GM18858 (cell line): Measurements from ENCODE around the gene TFF2.
A peak's percentile ranks its signal among the peaks of the same experiment; 100 is the strongest.

ENCODE experiments used
- ATAC-seq: cut with Tn5 transposase; IDR thresholded peaks from one replicate; pipeline ENCODE4 v1.9.1; 2021; ENCODE audit not compliant: unreplicated experiment

TFF2 gene, protein sequence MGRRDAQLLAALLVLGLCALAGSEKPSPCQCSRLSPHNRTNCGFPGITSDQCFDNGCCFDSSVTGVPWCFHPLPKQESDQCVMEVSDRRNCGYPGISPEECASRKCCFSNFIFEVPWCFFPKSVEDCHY

DNA sequence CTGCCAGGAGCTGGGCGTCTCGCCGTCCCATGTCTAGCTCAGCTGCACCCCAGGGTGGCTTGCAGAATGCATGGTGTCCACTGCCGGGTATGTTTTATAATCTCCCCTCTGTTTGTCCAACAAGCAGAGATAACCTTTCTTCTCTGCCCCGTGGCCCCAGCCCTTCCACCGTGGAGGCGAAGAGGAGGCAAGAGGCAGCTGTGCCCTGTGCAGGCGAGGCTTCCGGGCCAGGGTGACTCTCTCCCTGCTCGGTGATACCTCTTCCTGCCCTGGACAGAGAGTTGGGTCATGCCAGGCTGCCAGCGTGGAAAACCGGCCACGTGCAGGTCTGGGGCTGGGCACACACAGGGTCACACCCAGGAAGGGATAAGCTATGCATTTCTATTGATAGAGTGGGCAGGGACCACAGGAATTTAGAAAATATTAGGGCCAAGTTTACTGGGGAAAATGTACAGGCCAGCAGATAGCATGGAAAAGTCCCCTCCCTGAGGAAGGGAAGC lies at the start of gene TFF2:
TFF2 (minus strand) TSS at position 68 of the 500 bp plus-strand sequence; CDS start at position 31, 37 bp downstream.
- ATAC-seq = no peak

DNA sequence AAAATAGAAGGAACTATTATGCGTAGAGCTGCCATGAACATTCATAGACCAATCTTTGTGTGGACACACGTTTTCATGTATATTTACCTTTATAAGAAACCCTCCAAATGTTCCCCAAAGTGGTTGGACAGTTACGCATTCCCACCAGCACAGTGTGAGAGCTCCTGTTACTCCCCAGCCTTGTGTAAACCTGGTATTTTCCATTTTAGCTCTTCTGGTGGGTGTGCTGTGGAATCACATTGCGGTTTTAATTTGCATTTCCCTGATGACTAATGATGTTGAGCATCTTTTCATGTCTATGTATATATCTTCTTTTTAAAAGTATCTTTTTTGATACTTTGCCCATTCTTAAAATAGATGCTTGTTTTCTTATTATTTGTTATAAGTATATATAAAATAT lies 49.7 kb upstream of the TFF2 start:
- no peak for ATAC-seq

DNA sequence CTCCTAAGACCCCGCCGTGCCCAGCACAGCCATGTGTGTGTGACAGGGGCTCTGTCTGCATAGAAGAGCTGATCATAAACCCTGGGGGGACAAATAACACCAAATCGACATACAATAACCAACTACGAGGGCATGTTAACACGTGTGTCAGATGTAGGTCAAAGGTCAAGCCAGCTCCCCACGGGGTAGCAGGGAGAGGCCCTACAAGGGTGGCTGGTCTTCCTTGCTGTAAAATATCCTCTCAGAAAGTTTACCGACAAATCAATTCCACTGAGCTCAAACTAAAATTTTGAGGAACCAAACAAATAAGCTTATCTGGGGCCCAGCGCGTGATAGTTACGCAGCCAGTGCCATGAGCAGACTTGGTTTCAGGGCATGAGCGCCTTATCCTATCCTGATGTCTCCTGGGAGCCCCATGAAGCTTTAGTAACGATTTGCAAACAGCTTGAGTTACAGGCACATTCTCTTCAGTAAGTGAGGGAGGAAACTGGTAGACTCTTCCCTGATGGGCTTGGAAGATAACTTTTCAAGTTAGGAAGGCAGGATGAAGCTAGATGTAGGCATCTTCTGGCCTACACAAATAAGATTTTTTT lies 47.7 kb upstream of the TFF2 start:
- no peak for ATAC-seq

DNA sequence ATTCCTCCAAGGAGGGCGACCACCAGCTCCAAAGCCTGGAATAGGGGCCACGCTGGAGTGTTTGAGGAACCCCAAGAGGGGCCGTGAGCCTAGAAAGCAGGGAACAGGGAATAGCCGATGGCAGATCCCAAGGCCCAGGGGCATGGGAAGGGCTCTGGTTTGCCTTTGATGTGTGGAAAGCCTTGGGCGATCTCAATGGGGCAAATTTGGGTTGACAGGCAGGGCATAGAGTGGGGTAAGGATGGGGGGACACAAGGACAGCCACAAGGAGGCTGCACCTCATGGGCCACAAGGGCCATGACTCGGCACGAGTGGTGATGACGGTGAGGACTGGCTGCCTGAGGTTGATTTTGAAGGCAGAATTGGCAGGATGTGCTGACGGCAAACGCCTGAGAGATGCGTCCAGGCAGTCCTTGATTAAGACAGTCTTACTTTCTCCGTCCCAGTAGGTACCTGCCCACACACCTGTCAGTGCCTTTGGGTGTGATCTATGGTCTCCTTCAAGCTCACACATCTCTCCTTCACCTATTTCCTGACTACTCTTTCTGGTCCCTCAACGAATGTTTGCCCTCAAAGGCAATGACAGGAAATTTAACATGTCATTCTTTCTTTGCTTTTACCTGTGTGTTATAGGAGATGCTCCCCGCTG lies 47.1 kb upstream of the TFF2 start:
- no peak for ATAC-seq

DNA sequence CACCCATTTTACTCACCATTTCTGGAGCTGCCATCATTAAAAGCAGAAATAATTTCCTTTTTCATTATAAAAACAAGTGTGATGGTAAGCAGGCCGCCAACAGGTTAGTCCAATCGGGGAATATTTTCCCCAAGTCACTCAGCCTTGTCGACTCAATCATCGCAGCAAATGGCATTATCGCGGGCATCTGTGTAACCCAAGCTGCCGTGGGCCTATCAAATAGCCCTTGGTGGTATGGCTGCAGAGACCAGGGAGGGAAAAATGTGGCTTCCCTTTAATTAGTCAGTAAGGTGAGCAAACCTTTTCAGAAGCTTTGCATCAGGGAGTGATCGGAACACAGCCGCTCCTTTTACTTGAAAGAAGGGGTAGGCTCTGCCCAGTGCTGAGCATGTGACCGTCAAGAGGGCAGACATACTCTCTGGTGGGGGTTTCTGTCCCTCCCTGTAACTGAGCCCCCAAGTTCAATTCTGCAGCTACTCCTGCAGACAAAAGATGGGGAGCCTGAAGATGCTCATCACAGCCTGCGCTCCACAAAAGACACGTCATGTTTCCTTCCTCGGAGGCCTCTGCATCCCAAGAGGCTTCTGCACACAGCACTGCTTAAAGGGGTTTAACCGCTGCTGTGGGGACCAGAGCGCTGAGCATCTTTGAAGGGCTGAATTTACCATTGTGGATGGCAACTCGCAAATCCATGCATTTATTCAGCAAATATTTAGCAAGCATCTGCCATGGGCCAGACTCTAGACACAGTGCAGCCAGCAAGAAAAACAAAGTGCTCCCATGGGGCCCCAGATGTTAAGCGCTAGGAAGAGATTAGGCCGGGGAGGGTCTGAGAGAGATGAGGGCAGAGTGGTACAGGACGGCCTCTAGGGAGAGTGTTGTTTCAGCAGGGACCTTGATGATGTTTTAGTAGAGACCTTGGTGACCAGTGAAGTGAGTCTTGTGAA lies 46.3 kb upstream of the TFF2 start:
- ATAC-seq = no peak

DNA sequence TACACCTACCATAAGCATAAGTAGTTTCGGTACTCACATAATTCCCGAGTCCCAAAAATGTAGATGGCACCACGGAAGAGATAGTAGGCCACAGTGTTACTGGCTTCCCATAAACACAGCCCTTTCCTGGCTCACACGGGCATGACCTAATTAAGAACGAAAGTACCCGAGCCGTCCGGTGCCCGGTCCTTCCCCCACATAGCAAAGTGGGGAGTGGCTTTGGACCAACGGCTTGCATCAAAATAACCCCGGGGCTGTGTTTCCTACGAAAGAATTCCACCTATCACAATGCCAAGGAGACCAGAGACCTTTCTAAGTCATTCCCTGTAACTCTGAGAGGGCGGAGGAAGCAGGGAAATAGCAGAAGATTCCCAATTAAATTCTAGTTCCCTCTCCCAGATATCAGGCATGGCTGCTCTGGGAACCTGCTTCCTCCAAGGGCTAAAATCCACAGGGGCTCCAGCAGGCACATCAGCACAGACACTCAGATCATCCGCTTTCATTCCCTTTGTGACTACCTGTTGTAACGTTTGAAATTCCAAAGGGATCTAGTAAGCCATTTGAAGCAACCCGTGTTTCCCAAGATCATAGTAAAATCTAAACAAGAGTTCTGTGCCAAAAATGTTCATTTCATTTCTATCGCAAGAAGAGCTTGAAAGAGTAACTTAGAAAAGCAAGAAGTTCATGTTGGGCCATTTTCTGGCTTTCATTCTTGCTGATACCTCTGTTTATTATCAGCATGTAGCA lies 45.3 kb upstream of the TFF2 start, which contains the start of gene TMPRSS3:
TMPRSS3 (minus strand) TSS at position 148 of the 747 bp plus-strand sequence. CDS start 635 bp downstream, outside the sequence.
- no peak for ATAC-seq

DNA sequence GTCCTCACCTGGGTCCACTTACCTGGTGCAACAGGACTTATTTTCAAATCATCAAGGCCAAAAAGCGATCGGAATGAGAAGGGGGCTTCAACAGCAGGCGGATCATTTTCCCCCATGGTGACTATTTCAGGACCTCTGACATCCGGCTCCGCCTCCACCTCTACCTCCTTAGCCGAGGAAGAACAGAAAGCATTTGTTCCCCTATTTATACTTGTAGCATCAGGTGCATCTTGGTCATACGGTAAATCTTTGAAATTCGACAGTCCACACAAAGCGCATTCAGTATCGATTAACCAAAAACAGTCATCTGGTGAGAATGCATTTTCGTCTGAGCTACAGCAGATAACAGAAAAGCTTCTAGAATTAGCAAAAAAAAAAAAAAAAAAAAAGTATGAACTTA lies 44.5 kb upstream of the TFF2 start:
- no peak for ATAC-seq

DNA sequence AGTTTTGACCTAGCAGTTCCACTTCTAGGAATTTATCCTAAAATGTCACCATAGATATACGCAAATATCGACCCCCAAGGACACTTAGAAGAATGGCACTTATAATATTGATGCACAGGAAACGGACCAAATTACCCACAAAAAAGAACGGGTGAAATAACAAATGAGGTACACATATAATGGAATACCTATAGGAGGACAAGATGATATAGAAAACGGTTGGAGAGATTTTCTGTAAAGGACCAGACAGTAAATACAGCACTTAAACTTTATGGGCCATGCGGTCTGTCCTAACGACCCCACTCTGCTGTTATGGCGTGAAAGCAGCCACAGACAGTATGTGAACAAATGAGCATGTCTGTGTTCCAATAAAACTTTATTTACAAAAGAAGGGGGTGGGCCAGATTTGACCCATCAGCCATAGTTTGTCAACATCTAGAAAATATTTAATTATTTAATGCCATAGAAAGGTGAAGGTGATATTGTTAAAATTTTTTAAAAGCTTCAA lies 42.7 kb upstream of the TFF2 start:
- no peak for ATAC-seq

DNA sequence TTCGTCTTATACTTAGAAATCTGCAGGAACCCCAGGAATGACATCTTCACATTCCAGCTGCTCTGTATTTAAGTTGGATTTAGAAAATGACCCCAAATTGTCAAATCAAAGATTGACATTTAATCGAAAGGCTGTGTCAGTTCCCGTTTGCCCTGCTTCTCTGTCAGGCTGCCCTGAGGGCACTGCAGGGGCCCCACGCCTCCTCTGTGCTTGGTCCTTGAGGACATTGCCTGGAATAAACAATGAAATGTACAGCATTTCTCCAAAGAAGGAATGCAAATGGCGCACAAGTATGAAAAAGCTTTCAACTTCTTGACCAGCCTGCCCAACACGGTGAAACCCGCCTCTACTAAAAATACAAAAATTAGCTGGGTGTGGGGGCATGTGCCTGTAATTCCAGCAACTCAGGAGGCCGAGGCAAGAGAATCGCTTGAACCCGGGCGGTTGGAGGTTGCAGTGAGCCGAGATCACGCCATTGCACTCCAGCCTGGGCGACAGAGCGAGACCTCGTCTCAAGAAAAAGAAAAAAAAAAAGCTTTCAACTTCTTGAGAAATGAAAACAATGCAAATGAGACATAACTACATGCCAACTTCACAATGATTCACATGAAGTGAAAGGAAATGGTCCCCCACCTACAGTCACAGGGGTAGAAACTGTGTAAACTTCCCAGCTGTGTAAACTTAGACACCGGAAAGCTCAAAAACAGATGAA lies 42.1 kb upstream of the TFF2 start:
- ATAC-seq = peak; percentile 78

DNA sequence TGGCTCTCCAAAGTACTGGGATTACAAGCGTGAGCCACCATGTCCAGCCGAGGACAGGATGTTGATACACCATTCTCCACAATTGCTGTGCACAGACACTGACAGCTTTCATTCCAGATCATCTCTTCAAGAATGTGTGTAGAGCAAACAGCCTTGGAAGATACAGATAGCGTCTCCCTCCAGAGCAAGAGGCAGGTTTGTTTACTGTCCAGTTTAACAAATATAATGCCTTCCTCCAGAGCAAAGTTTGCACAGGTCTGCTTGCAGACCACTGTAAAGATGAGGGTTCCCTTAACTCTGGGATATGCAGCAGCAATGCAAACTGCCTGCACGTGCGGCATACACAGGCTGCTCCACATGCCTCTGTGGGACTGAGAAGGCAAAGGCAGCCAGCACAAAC lies 40.5 kb upstream of the TFF2 start:
- ATAC-seq = no peak

DNA sequence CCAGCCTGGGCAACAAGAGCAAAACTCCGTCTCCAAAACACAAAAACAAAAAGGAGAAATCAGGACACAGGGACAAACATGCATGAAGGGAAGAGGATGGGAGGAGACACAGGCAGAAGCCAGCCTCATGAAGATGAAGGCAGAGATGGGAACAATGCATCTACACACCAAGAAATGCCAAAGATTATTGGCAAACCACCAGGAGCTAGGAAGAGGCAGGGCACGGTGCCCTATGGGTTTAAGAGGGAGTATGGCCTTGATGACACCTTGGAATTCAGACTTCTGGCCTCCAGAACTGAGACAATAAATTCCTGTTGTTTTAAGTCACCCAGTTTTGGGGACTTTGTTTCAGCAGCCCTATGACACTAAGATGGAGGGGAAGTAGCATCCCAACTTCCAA lies 39.9 kb upstream of the TFF2 start:
- ATAC-seq = no peak

DNA sequence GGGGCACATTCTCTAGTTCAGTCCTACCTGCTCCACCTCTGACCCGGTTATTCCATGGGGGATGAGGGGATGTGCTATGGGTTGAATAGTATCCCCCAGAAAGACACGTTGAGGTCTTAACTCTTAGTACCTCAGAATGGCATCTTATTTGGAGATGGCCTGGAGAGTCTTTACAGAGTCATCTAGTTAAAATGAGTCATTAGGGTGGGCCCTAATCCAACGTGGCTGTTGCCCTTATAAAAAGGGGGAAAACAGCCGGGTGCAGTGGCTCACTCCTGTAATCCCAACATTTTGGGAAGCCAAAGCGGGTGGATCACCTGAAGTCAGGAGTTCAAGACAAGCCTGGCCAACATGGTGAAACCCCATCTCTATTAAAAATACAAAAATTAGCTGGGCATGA lies 39.4 kb upstream of the TFF2 start:
- ATAC-seq = no peak

DNA sequence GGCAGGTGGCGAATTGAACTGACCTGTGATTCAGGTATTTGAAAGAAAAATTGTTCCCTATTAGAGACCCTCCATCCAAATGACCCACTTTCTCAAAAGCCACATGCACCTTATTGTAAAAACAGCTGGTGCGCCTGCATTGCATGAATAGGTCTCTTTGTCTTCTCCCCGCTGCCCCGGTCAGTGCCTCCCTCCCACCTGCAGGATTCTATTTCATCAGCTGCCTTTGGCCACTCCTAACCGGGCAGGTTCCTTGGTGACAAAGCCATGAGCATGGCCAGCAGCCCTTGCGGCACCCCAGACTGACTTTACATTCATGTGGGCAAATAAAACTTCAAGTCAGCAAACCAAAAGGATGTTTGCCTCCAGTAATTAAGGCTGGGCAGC lies 38.6 kb upstream of the TFF2 start:
- ATAC-seq = no peak

DNA sequence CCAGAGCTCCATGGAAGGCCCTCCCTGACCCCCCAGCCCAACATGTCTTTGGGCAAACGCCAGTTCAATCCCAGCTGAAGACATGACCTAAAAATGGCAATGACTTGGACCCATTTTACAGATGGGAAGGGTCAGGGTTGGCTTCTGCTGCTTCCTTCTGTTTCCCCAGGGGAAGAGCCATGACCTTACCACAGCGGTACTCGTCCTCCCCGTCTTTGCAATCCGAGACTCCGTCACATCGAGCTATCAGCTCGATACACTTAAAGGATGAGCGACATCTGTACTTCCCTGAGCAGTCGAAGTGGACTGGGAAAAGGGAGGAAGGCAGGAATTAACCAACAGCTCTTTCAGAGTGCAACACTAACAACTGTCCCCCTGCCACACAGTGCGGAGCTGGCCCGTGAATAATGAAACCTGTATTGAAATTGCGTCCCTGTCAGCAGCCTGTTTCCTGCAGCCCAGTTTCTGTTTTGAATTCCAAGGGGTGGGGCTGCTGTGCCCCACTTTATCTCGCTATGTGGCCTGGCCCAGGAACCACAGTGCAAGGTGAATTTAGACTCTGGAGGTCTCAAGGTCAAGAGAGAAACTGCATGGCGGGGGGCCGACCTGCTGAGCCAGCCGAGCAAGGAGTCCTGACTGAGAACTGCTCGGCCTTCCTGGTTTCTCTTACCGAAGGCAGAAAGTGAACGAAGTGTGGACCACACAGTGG lies 38.1 kb upstream of the TFF2 start:
- no peak for ATAC-seq

DNA sequence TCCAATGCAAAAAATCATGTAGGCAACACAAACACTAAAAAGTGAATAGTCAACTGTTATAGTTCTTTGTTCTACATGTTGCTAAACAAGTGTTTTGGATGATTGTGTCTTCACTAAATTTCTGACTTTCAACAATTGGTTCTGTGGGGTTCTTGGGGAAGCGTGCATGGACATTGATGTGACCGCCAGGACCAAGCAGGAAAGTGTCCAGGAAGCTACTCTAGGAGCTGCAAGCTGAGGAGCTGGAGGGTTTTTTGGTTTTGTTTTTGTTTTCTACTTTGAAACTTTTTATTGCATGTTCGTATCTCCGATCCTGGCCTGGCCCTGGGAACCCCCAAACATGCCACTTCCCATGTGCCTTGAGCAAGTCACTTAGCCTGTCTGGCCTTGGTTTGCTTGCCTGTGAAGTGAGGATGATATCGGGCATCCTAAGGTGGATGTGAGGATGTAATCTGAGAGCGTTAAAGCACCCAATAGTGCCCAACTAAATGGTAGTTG lies 37.1 kb upstream of the TFF2 start:
- no peak for ATAC-seq

DNA sequence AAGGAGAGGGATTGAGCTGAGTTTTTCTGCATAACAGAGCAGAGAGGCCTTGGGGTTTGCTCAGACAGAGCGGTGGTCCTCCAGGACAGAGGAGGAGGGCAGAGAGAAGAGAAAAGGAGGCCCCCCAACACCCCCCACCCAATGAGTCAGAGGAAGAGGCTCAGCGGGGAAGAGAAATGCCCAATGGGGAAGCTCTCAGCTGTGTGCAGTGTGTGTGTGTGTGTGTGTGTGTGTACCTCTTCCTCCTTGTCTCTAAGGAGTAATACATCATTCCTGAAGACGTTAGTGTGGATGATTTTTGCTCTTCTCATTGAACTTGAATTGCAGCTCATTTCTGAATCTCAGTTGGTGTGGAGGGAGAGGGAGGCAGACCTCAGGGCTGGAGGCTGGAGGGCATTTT lies 36.4 kb upstream of the TFF2 start:
- no peak for ATAC-seq

DNA sequence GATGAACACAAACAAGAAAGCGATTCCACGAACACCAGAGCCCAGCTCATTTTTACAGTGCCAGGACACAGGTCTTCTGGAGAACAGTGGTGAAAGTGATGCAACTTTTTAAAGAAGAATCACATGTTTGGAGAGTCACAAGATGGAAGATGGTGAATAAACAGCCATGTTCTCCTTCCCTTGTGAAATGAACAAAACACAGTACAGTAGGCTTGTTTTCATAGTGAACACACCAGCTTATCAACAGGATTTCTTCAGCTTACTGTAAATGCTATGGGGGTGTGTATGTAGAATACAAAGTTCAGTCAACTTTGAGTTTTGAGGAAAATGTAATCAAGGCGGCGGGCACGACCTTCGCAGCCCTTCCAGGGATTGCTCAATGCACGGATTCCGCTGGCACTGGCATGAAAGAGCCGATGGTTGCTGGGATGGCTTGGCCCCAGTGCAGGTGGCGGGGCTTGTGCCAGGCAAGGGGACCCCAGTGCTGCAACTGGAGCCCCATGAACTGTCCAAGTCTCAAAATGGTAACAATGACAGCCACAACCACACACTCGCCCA lies 35.3 kb upstream of the TFF2 start:
- ATAC-seq = no peak

DNA sequence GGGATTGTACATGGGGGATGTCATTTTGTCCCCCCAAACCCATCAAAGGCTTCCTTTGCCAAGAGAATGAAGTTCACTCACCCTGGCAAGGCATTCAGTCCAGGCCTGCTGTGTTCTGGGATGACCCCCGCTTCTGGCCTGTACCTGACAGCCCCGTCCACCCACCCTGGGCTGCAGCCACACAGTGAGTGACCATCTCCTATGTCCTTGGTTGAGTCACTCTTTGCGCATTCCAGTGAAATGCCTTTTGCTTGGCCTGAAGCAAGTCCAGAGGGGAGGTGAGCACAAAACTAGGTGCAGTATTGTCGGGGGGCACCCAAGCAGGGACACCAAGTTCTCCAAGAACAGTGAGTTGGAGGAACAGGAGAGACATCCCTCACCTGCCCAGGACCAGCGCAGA lies 34.8 kb upstream of the TFF2 start:
- no peak for ATAC-seq

DNA sequence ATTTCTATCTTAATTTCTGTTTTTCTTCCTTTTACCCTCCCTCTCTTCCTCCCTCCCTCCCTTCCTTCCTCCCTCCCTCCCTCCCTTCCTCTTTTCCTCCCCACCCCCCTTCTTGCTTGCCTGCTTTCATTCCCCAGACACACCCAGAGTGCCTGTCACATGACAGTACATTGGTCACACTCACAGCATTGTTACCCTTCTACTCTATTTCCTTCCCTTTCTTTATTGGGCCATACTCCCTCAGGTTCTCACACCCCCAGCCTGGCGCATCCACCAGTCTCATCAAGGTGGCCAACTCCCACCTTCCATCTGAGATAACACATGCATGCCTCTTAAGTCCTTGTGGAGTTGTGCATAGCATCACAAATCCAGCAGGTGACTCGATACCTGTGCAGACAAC lies 34.2 kb upstream of the TFF2 start:
- no peak for ATAC-seq
